ENCODE measurements around the gene PSMD4.
"Not testable (repeated sequence)": the region's sequence is repeated elsewhere in the genome, so short reads cannot be mapped to it uniquely, and the experiment has no call there.

The PSMD4 gene

GRCh38 chr1:151273924-151274466, 19.5 kb downstream of the PSMD4 start:
- DNase-seq, result no peak

GRCh38 chr1:151275341-151275740, 20.8 kb downstream of the PSMD4 start:
- DNase-seq, result not testable (repeated sequence)

GRCh38 chr1:151277249-151277648, 22.7 kb downstream of the PSMD4 start:
- no peak for DNase-seq

GRCh38 chr1:151281225-151281968, 26.9 kb downstream of the PSMD4 start:
- DNase-seq, result peak; percentile 99

- DNase-seq, result peak; percentile 98
Observed at GRCh38 chr1:151281969-151282882, 27.7 kb downstream of the PSMD4 start, which contains the start of gene ZNF687. TSS of gene ZNF687 (plus strand) at chr1:151282299. CDS start at chr1:151286292, 3,993 bp downstream.

- DNase-seq, result peak; percentile 69
Observed at GRCh38 chr1:151282883-151283725, 28.6 kb downstream of the PSMD4 start.

GRCh38 chr1:151284013-151284577, 29.6 kb downstream of the PSMD4 start:
- DNase-seq, result no peak

- DNase-seq, result no peak
Observed at GRCh38 chr1:151286619-151287340, 32.2 kb downstream of the PSMD4 start.

GRCh38 chr1:151287341-151287699, 32.8 kb downstream of the PSMD4 start:
- no peak for DNase-seq

- no peak for DNase-seq
Observed at GRCh38 chr1:151287767-151288500, 33.4 kb downstream of the PSMD4 start.

GRCh38 chr1:151288502-151288901, 34.0 kb downstream of the PSMD4 start:
- DNase-seq, result no peak

GRCh38 chr1:151289080-151289935, 34.8 kb downstream of the PSMD4 start:
- DNase-seq, result no peak

GRCh38 chr1:151289991-151290708, 35.6 kb downstream of the PSMD4 start:
- DNase-seq, result no peak

- no peak for DNase-seq
Observed at GRCh38 chr1:151290709-151291303, 36.3 kb downstream of the PSMD4 start.

GRCh38 chr1:151292207-151293030, 37.9 kb downstream of the PSMD4 start:
- DNase-seq, result no peak

GRCh38 chr1:151293093-151293492, 38.6 kb downstream of the PSMD4 start:
- DNase-seq, result no peak

GRCh38 chr1:151294742-151295462, 40.4 kb downstream of the PSMD4 start:
- no peak for DNase-seq
